Fibroblast of lung (primary cell): ENCODE results near the gene NMUR1.
A peak's percentile ranks its signal among the peaks of the same experiment; 100 is the strongest.

Experiments
- CTCF ChIP-seq, 2 donors: IDR thresholded peaks in 1 of 2; conservative IDR thresholded peaks in 1 of 2; 1 replicate in 1 of 2; 2 replicates in 1 of 2; pipeline ENCODE4 v1.5.1; 2011 to 2012; ENCODE audit warnings: low read length in 2 of 2, control low read depth in 1 of 2, inconsistent platforms in 1 of 2, low read depth in 1 of 2, mild to moderate bottlenecking in 1 of 2
- EZH2 ChIP-seq: IDR thresholded peaks from 2 replicates; pipeline ENCODE4 v1.5.1; 2012; ENCODE audit warnings: low read length, control low read depth, mild to moderate bottlenecking; ENCODE audit errors: missing control alignments

DNA sequence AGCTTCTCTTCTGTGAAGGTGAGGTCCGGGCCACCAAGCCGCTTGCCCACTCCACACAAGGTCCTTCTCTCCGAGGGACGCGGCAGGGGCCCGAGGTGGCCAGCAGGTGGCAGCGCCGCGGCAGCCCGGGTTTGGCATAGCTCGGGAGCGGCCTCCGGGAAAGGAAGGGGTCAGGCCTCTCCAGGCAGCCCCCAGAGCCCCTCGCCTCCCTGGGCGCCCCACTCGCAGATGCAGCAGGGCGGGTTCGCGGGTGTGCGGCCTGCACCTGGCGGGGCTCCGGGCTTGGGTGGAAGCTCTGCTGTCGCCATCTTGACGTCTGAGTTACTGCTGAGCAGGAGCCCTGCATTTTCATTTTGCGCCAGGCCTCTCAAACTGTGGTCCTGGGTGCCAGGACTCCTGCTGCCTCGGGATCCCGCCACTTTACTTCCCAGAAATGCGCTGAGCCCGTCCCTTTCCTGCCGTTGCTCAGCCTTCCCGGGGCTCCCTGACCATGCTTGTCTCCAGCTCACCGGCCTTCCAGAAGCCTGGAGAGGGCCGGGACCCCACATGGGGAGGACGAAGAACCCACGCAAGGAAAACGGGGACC, 47.3 kb downstream of the NMUR1 start:
- TF ChIP-seq CTCF (conservative IDR thresholded peaks at IDR 0.05 in 1 of 2, IDR thresholded peaks at IDR 0.05 in 1 of 2; ENCODE audit: low read depth in 1 of 2, low read length in 2 of 2) (peak; percentile 76 to 79), EZH2 (no peak)
